Progenitor cell of endocrine pancreas (in vitro differentiated cells): ENCODE results near the gene NLRP7. TPM values are rescaled to one million over a fixed set of nuclear protein-coding genes. Genes with fewer than 3 reads are reported as not detected.
"Not testable (repeated sequence)": the region's sequence is repeated elsewhere in the genome, so short reads cannot be mapped to it uniquely, and the experiment has no call there.

Experiments
- DNase-seq: peaks from one replicate; pipeline ENCODE4 v3.0.0; 2021; ENCODE audit warnings: low spot score; ENCODE audit not compliant: unreplicated experiment
- H3K27ac Mint-ChIP-seq: 2 replicates; pipeline ENCODE4 v1.8.0; 2021; ENCODE audit warnings: mild to moderate bottlenecking, moderate library complexity, mixed read lengths
- H3K27me3 Mint-ChIP-seq: 2 replicates; pipeline ENCODE4 v1.8.0; 2021; ENCODE audit warnings: mixed read lengths
- H3K36me3 Mint-ChIP-seq: 2 replicates; pipeline ENCODE4 v1.8.0; 2022; ENCODE audit warnings: mixed read lengths; ENCODE audit not compliant: insufficient read depth
- H3K4me1 Mint-ChIP-seq: 2 replicates; pipeline ENCODE4 v1.8.0; 2021; ENCODE audit warnings: low read depth, mixed read lengths
- H3K4me3 Mint-ChIP-seq: 2 replicates; pipeline ENCODE4 v1.8.0; 2021; ENCODE audit warnings: low read depth, mild to moderate bottlenecking, moderate library complexity, mixed read lengths
- H3K9me3 Mint-ChIP-seq: 2 replicates; pipeline ENCODE4 v1.8.0; 2021; ENCODE audit warnings: low read depth, mixed read lengths
- CTCF ChIP-seq: fragments of 200-600 bp; sonication (generic); IDR thresholded peaks from one replicate; pipeline ENCODE4 v1.5.0; 2021; ENCODE audit warnings: antibody characterized with exemption, mild to moderate bottlenecking; ENCODE audit not compliant: unreplicated experiment
- total RNA-seq: library from RNA; stranded (reverse); gene quantifications from 2 replicates; pipeline ENCODE4 v1.2.1, GENCODE V29; 2021

The NLRP7 gene
- total RNA-seq, 1 donor from 2014 or later = not detected

GRCh38 chr19:54967611-54968010, 20.3 kb upstream of the NLRP7 start:
- TF ChIP-seq CTCF = no peak
- Mint-ChIP-seq H3K4me1 (peaks cover 2% of the 10 kb centered on the region), H3K27me3 (no peaks in the 10 kb centered on the region), H3K4me3 (peak overlapping the region; percentile 89), H3K9me3 (no peaks in the 10 kb centered on the region), H3K36me3 (peaks cover 4% of the 10 kb centered on the region), H3K27ac (peak overlapping the region; percentile 27)
- DNase-seq = no peak

- H3K27ac Mint-ChIP-seq, DNase-seq, H3K4me1 Mint-ChIP-seq, H3K9me3 Mint-ChIP-seq, H3K4me3 Mint-ChIP-seq, H3K36me3 Mint-ChIP-seq, H3K27me3 Mint-ChIP-seq: not testable (repeated sequence)
Observed at GRCh38 chr19:54965055-54965454, 17.7 kb upstream of the NLRP7 start.

- Mint-ChIP-seq H3K4me3 (no peak overlapping the region), H3K27ac (no peak overlapping the region)
- TF ChIP-seq CTCF = no peak
Observed at GRCh38 chr19:54959840-54960239, 12.5 kb upstream of the NLRP7 start.

GRCh38 chr19:54955376-54955775, 8.0 kb upstream of the NLRP7 start:
- Mint-ChIP-seq H3K4me3 (no peak overlapping the region), H3K4me1 (no peaks in the 10 kb centered on the region), H3K36me3 (no peaks in the 10 kb centered on the region), H3K9me3 (no peaks in the 10 kb centered on the region), H3K27ac (no peak overlapping the region), H3K27me3 (peaks cover 3% of the 10 kb centered on the region)
- DNase-seq = no peak
- no peak for TF ChIP-seq CTCF

More at GRCh38 chr19:54959840-54960239, 12.5 kb upstream of the NLRP7 start:
- Mint-ChIP-seq H3K27me3 (peaks cover 3% of the 10 kb centered on the region), H3K4me1 (no peaks in the 10 kb centered on the region), H3K36me3 (no peaks in the 10 kb centered on the region), H3K9me3 (no peaks in the 10 kb centered on the region)
- DNase-seq = no peak

GRCh38 chr19:54953345-54953713, 6.0 kb upstream of the NLRP7 start:
- not testable (repeated sequence) for H3K4me3 Mint-ChIP-seq, H3K36me3 Mint-ChIP-seq, H3K27me3 Mint-ChIP-seq, H3K9me3 Mint-ChIP-seq, H3K4me1 Mint-ChIP-seq, DNase-seq
- peak overlapping the region; percentile 86 for H3K27ac Mint-ChIP-seq

- H3K4me1 Mint-ChIP-seq = no peaks in the 10 kb centered on the region
- no peaks in the 10 kb centered on the region for H3K27me3 Mint-ChIP-seq
- peak overlapping the region; percentile 86 for H3K27ac Mint-ChIP-seq
- TF ChIP-seq CTCF = no peak
- no peaks in the 10 kb centered on the region for H3K9me3 Mint-ChIP-seq
- DNase-seq = no peak
- H3K4me3 Mint-ChIP-seq = no peak overlapping the region
- H3K36me3 Mint-ChIP-seq = no peaks in the 10 kb centered on the region
Observed at GRCh38 chr19:54952591-54953344, 5.4 kb upstream of the NLRP7 start.

- H3K36me3 Mint-ChIP-seq, H3K4me1 Mint-ChIP-seq, H3K27me3 Mint-ChIP-seq, H3K4me3 Mint-ChIP-seq, H3K27ac Mint-ChIP-seq, H3K9me3 Mint-ChIP-seq, DNase-seq: not testable (repeated sequence)
Observed at GRCh38 chr19:54950580-54950979, 3.2 kb upstream of the NLRP7 start.
